Stimulated activated CD8-positive, alpha-beta memory T cell treated with anti-CD3 and anti-CD28 coated beads, Interleukin-7, amount 100 ng/mL, for 48 hours (primary cell): ENCODE measurements around the gene MKNK2.
"Not testable (repeated sequence)": the region's sequence is repeated elsewhere in the genome, so short reads cannot be mapped to it uniquely, and the experiment has no call there.

ENCODE experiments used
- DNase-seq, 2 donors: peaks; one replicate each; pipeline ENCODE4 v3.0.0-alpha.2; 2020; ENCODE audit warnings: low read depth in 1 of 2; ENCODE audit errors: extremely low read depth in 1 of 2

Gene MKNK2

DNA sequence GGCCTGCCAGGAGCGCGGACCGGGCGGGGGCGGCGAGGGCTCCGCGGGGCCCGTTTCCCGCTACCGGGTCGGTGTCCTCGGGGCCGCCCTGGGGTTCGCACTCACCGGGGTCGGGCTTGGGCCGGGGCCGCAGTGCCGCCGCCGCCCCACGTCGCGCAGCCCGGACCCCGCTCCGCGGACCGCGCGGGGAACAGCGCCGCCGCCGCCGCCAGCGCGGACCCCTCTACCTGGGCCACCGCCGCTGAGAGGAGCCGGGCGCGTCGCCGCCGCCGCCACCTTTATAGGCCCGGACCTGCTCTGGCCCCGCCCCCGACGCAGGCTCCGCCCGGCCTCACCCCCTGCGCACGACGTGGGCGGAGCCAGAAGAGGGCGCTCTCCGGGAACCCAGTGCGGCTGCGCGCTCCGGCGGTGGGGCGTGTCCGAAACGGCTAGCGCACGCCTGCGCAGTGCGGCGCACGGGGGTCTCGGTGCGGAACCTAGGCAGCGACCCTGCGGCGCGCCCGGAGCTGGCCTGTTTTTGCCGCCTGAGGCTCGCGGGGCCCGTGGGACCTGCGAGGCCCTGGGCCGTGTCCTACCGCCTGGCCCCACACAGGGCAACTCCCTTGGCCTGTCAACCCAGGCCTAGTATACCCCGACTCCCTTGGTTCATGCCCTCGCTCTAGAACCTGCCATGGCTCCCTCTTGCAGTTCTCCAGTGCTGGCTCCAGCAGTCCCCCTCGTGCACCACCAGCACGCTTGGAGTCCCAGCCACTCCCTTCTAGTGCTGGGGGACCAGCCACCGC lies at the start of gene MKNK2:
MKNK2 (minus strand) TSS at position 254 of the 782 bp plus-strand sequence. CDS start 393 bp downstream, outside the sequence.
- peak; percentile 86 for DNase-seq

DNA sequence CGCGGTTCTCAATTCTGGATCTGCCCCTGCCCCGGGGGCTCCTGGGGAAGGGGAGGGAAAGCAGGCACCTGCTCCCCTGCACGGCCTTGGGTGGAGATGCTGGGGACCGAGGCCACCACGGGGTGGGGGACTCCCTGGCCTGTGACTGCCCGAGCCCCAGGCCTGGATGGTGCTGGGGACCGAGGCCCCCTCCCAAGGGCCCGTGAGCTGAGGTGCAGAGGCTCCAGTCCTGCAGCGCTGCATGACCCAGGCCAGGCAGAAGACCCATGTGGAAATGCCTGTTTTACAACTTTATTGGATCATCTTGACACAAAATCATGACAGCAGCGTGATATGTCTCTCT lies 49.6 kb upstream of the MKNK2 start:
- no peak for DNase-seq

DNA sequence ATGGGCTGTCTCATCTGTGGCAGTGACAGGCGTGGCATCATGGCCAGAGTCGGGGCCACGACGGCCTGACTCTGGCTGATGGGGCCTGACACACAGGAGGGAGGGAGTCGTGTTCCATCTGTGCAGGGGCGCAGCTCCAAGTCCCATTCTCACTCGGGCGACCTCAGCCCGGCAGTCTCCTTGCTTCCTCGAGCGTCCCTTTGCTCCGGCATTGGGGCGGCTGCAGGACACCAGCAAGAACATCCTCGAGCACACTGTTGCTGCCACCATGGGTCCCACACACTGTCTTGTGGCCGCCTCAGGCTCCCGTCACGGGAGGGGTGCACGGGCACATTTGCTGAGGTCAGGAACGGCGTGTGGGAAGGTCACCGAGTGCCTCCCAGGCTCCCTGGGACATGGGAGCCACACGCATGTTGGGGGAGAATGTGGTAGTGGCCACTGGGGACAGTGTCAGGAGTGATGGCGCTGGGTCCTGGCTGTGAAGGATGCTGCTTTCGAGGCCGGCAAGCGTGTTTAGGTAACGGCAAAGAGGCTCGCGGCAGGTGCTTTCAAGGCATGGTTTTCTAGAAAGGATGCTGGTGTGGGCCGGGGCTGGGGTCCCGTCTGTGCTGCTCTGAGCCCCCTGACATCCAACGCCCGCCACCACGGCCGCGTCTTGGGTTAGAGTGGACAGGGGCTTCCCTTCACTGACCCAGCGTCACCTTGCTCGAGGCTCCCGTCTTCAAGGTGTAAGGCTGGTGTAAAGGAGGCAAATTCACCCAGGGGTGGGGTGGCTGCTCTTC lies 49.1 kb upstream of the MKNK2 start:
- DNase-seq, result no peak

DNA sequence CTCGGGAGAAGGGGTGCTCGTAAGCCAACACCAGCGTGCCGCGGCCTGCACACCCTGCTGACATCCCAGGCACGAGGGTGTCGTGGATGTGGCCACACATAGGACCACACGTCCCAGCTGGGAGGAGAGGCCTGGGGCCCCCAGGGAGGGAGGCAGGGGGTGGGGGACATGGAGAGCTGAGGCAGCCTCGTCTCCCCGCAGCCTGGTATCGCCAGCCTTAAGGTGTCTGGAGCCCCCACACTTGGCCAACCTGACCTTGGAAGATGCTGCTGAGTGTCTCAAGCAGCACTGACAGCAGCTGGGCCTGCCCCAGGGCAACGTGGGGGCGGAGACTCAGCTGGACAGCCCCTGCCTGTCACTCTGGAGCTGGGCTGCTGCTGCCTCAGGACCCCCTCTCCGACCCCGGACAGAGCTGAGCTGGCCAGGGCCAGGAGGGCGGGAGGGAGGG lies 48.0 kb upstream of the MKNK2 start:
- DNase-seq, result no peak

DNA sequence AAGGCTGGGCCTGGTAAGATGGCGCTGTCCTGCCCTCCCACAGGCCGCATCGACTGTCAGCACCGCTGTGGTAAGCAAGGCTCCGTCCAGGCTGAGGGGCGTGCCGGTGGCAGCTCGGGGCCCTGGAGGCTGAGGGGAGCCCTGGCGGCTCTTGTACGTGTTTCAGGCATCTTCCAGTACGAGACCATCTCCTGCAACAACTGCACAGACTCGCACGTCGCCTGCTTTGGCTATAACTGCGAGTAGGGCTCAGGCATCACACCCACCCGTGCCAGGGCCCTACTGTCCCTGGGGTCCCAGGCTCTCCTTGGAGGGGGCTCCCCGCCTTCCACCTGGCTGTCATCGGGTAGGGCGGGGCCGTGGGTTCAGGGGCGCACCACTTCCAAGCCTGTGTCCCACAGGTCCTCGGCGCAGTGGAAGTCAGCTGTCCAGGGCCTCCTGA lies 46.9 kb upstream of the MKNK2 start:
- no peak for DNase-seq

DNA sequence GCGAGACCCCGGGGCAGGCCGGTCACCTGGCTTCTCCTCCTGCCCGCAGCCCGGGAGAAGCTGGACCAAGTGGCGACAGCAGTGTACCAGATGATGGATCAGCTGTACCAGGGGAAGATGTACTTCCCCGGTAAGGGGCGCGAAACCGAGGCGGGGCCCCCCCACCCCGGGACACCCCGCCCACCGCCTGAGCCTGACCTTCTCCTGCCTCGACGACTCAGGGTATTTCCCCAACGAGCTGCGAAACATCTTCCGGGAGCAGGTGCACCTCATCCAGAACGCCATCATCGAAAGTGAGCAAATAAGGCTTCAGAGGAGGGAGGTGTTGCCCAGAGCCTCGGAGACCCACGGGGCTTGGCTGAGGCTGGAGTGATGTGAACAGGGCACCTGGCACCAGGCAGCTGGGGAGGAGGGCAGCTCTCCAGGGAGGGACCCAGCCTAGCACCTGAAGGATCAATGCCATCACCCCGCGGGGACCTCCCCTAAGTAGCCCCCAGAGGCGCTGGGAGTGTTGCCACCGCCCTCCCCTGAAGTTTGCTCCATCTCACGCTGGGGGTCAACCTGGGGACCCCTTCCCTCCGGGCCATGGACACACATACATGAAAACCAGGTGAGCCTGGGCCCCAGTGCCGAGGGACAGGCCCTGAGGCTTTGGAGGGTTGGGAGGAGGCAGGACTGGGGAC lies 46.3 kb upstream of the MKNK2 start:
- DNase-seq, result no peak

DNA sequence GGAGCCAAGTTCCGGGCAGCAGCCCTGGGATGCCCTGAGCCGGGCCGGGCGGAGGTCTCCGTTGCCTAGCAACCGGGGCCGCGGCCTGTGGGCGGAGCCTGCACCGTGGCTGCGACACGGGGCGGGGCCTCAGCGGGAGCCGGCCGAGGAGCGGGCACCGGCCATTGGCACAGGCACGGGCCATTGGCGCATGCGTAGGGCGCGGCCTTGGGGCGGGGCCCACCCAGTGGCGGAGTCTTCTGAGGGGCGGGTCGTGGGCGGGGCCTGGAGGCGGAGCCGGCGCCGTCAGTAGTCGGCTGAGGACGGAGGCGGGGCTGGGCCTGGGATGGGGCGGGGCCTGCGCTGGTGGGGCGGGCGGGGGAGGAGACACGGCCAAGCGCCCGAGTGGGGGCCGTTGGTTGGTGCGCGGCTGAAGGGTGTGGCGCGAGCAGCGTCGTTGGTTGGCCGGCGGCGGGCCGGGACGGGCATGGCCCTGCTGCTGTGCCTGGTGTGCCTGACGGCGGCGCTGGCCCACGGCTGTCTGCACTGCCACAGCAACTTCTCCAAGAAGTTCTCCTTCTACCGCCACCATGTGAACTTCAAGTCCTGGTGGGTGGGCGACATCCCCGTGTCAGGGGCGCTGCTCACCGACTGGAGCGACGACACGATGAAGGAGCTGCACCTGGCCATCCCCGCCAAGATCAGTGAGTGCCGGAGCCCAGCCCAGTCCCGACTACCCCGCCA lies 45.6 kb upstream of the MKNK2 start, which contains the start of gene IZUMO4:
IZUMO4 (plus strand) TSS at position 436 of the 723 bp plus-strand sequence; CDS start at position 467, 31 bp downstream.
- peak; percentile 98 to 100 for DNase-seq

DNA sequence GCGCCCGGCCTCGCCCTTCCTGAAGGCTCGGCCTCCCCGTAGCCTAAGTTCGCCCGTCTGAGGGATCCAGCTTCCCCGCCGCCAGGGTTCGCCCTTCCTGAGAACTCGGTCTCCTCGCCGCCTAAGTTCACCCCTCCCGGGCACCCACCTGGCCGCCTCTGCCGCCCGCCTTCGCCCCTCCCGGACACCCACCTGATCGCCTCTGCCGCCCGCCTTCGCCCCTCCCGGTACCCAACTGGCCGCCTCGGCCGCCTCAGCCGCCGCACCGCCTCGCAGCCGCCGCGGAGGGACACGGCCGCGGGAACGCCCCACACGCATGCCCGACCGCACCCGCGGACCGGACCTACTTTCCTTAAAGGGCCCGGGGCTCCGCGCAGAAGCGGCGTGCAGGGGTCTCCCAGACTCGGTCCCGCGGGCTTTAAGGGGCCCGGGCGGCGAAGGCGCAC lies 45.0 kb upstream of the MKNK2 start, which contains the start of gene MOB3A:
MOB3A (minus strand) TSS at position 293 of the 446 bp plus-strand sequence. CDS start 17,766 bp downstream, outside the sequence.
- DNase-seq, result peak; percentile 72 to 85

DNA sequence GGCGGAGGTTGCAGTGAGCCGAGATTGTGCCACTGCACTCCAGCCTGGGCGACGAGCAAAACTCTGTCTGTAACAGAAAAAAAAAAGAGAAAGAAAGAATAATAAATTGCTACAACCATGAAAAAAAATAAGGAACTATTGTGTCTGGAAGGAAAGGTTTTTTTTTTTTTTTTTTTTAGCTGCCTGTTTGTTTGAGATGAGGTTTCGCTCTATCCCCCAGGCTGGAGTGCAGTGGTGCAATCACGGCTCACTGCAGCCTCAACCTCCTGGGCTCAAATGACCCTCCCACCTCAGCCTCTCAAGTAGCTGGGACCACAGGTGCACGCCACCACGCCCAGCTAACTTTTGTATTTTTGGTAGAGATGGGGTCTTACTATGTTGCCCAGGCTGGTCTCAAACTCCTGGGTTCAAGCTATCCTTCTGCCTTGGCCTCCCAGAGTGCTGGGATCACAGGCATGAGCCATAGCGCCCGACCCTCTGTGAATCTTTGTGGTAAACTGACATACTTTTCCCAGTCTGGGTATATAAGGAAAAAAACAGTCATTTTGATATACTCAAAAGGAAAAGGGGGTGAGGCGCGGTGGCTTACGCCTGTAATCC lies 41.0 kb upstream of the MKNK2 start:
- DNase-seq, result not testable (repeated sequence)

DNA sequence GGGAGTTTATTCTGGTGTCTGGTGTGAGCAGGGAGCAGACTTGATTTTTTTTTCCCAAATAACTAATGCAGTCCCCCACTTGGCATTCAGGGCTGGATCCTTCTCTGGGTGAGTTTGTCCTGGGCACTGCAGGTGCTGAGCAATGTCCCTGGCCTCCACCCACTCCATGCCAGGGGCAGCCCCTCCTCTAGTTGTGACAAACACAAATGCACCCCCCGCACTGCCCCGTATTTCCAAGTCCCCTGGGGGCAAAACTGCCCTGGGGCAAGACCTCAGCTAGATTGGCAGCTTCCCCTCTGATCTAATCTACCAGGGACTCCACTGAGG lies 38.6 kb upstream of the MKNK2 start:
- no peak for DNase-seq

DNA sequence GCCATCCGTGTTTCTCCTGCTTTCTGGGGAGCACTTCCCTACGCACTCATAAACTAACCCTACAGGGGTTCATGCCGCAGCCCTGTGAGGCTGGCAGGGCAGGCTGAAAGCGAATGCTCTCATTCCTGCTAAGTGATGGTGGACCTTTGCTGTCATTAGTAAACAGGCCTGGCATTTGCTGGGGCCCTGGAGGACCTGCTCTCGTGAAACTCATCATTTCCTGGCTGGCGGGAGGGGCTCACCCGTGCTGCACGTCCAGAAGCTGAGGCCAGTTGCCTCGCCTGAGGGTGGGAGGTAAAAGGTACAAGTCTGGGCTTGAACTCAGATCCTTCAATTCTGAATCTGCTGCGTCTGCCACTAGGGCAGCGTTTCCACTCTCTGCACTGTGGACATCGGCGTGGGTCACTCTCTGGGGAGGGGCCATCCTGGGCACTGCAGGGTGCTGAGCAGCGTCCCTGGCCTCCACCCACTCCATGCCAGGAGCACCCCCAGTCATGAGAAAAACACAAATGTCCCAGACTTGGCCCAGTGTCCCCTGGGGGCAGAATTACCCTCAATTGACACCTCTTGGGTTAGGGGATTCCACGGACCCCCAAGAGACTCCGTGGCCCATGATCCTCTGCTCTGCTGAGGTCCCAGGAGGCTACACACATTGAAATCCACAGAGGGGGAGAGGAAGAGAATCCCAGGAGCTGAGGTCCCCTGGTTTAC lies 38.1 kb upstream of the MKNK2 start:
- no peak for DNase-seq

DNA sequence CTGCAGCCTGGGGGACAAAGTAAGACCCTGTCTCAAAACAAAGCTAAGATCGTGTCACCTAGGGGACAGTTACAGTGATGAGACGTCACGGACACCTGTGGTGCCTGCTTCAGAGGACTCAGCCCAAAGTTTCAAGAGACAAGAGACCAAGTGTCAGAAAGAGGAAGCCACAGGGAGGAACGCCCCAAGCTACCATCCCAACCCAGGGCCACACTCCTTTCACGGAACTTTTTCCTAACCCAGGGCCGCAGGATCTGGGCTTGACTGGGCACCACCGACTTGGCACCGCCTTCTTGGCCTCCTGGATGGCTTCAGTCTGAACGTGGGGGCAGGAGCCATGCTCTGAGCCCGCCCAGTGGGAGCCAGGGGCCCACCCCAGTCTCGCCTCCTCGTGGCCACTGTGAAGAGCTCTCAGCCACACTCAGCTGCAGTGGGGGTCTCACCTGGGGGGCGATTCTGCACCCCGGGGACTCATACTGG lies 36.6 kb upstream of the MKNK2 start:
- no peak for DNase-seq

DNA sequence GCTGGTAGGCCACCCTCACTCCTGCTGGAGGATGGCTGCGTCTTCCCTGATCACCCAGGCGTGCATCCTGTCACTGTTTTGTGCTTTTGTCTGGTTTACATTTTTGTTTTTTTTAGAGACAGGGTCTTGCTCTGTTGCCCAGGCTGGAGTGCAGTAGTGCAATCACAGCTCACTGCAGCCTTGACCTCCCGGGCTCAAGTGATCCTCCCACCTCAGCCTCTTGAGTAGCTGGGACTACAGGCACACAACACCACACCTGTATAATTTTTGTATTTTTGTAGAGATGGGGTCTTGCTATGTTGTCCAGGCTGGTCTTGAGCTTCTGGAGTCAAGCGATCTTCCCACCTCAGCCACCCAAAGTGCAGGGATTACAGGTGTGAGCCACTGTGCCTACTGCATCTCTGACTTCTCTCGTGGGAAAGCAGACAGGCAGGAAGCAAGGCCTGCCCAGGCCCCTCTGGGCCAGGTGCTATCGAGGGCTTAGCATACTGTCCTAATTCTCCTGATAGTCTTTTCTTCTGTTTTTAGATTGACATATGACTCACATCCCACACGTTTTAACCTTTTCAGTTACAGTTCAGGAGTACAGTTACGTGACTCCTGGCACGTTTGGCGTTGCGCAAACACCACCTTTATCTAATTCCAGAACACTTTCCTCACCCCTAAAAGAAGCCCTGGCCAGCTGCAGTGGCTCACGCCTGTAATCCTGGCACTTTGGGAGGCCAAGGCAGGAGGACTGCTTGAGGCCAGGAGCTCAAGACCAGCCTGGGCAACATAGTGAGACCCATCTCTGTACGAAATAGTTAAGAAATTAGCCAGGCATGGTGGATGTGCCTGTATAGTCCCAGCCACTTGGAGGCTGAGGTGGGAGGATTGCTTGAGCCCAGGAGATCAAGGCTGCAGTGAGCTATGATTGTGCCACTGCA lies 35.9 kb upstream of the MKNK2 start:
- not testable (repeated sequence) for DNase-seq

DNA sequence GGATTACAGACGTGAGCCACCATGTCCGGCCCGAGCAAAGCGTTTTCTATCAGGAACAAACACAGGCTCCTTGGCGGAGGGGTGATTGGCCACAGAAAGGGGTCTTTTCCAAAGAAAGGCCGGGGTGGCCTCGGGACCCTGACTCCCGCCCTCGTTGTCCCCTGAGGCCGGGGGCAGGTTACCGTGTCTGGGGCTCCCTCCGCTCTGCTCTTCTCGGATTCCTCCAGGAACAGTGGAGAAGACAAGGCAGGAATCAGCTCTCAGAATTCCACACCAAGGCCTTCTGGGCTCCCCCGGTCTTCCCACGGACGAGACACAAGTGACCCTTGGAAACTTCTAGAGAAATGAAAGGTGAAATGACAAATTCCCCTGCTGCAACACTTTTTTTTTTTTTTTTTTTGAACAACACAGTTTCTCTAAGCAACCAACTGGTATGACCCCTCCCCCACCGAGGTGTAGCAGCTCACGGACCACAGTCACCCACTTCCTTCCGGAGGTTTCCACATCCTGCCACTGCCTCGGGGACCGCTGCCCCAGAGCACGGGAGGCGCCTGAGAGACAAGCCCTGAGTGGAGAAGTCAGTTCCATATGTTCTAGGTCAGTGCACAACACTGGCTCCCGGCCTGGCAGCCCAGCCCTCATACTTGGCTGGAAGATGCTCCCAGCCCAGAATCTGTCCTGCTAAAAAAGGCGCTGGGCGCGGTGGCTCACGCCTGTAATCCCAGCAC lies 34.1 kb upstream of the MKNK2 start:
- peak; percentile 83 to 95 for DNase-seq

DNA sequence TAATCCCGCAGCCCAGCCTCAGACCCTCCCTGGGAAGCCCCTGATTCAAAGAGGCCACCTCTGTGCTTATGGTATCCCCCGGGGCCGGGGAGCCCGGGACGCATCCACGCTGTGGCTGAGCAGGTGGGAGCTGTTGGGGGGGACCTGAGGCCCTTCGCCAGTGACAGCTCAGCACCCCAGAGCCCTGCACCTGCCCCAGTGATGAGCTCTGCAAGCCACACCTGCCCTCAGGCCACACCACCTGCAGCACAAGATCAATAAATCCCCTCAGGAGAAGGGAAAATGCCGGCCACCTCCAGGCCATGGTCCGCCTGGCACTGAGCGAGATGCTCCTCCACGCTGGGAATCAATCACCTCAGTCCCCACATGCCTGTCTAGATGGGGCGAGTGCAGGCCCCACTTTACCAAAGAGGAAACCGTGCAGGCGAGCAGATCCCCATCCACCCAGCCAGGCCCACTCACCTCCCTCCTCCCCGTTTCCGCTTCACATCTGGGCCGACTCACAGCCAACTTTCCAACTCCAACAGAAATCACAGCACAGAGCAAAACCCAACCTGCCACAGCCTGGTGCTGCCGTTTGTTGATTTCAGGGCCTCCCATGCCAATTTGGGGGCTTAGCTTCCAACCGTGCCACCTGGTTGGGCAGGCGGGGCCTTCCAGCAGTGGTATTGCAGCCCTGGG lies 32.3 kb upstream of the MKNK2 start:
- DNase-seq, result peak in 1 of 2 donors; percentile 63

DNA sequence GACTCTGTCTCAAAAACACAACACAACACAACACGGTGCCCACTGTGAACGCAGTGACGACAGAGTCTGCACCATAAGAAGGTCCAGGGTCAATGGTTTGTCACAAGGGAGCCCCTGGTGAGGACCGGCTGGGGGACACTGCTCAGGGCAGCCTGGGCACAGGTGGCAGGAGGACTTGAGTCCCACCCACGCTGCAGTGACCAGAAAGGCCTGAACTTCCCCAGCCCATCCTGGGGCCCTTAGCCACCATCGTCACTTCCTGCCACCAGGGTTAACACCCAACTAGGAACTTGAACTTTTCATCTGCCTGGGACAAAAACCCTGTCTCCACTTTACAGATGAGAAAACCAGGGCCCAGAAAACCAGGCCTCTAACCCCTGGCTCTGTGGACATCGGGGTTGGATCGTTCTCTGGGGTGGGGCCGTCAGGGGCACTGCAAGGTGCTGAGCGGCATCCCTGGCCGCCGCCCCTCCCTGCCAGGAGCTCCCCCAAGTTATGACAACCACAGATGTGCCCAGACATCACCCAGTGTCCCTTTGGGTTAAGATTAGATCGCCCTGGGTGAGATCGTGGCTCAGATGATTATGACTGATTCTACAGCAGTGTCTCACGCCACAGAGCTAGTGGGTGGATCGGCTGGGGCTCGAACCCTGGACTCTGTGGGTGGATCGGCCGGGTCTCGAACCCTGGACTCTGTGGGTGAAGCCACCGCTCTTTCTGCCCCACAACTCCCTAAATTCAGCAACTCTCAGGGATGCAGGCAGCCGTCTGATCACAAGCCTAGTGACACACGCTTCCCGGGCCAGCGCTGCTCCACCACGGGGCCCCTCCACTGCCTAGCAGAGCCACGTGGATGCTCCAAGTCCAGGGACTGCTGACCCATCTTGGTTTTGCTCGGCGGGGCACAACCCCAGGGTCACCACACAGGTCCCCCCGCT lies 31.1 kb upstream of the MKNK2 start:
- DNase-seq, result no peak
